ENCODE data around the gene IL1R1.

DNA sequence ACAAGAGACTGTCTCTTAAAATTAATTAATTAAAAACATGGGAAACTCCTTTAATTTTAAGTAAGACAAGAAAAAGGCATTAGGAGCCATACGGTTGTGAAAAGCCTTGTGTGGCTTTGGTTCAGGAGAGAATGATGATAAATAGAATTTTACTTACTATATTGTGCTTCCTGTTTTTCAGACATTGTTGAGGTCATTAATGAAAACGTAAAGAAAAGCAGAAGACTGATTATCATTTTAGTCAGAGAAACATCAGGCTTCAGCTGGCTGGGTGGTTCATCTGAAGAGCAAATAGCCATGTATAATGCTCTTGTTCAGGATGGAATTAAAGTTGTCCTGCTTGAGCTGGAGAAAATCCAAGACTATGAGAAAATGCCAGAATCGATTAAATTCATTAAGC lies 33.6 kb downstream of the IL1R1 start:
- TF ChIP-seq EZH2 (IDR thresholded peaks at IDR 0.05; ENCODE audit: borderline replicate concordance, insufficient read depth, low read length, poor library complexity, severe bottlenecking): no peak
- TF ChIP-seq, protein P1, sequence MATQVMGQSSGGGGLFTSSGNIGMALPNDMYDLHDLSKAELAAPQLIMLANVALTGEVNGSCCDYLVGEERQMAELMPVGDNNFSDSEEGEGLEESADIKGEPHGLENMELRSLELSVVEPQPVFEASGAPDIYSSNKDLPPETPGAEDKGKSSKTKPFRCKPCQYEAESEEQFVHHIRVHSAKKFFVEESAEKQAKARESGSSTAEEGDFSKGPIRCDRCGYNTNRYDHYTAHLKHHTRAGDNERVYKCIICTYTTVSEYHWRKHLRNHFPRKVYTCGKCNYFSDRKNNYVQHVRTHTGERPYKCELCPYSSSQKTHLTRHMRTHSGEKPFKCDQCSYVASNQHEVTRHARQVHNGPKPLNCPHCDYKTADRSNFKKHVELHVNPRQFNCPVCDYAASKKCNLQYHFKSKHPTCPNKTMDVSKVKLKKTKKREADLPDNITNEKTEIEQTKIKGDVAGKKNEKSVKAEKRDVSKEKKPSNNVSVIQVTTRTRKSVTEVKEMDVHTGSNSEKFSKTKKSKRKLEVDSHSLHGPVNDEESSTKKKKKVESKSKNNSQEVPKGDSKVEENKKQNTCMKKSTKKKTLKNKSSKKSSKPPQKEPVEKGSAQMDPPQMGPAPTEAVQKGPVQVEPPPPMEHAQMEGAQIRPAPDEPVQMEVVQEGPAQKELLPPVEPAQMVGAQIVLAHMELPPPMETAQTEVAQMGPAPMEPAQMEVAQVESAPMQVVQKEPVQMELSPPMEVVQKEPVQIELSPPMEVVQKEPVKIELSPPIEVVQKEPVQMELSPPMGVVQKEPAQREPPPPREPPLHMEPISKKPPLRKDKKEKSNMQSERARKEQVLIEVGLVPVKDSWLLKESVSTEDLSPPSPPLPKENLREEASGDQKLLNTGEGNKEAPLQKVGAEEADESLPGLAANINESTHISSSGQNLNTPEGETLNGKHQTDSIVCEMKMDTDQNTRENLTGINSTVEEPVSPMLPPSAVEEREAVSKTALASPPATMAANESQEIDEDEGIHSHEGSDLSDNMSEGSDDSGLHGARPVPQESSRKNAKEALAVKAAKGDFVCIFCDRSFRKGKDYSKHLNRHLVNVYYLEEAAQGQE (IDR thresholded peaks at IDR 0.05; ENCODE audit: borderline replicate concordance): no peak
- TF ChIP-seq, protein P2, sequence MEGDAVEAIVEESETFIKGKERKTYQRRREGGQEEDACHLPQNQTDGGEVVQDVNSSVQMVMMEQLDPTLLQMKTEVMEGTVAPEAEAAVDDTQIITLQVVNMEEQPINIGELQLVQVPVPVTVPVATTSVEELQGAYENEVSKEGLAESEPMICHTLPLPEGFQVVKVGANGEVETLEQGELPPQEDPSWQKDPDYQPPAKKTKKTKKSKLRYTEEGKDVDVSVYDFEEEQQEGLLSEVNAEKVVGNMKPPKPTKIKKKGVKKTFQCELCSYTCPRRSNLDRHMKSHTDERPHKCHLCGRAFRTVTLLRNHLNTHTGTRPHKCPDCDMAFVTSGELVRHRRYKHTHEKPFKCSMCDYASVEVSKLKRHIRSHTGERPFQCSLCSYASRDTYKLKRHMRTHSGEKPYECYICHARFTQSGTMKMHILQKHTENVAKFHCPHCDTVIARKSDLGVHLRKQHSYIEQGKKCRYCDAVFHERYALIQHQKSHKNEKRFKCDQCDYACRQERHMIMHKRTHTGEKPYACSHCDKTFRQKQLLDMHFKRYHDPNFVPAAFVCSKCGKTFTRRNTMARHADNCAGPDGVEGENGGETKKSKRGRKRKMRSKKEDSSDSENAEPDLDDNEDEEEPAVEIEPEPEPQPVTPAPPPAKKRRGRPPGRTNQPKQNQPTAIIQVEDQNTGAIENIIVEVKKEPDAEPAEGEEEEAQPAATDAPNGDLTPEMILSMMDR (IDR thresholded peaks at IDR 0.05; ENCODE audit: poor library complexity, severe bottlenecking): no peak
- TF ChIP-seq POLR2AphosphoS5 (IDR thresholded peaks at IDR 0.05): no peak
- no peak for TF ChIP-seq MXI1 (conservative IDR thresholded peaks at IDR 0.05; ENCODE audit: poor library complexity, severe bottlenecking)
- no peak for TF ChIP-seq RAD21 (conservative IDR thresholded peaks at IDR 0.05)
- no peak for TF ChIP-seq EP300 (conservative IDR thresholded peaks at IDR 0.05; ENCODE audit: poor library complexity, severe bottlenecking)
- TF ChIP-seq SMC3 (conservative IDR thresholded peaks at IDR 0.05; ENCODE audit: poor library complexity): no peak
- no peak for TF ChIP-seq TAF1 (IDR thresholded peaks at IDR 0.05; ENCODE audit: low read depth)
